CD4-positive, CD25-positive, alpha-beta regulatory T cell (primary cell): ENCODE measurements around the gene ZG16B. TPM values are rescaled to one million over a fixed set of nuclear protein-coding genes. Genes with fewer than 3 reads are reported as not detected.

ENCODE experiments used
- ATAC-seq, 2 donors: fragments of 150-1000 bp; cut with Tn5 transposase; one replicate each; pipeline ENCODE4 v1.10.0; 2021; ENCODE audit warnings: low read depth in 2 of 2, moderate number of reproducible peaks in 2 of 2, moderate library complexity in 1 of 2
- DNase-seq, 3 donors: peaks; one replicate each; pipeline versions ENCODE4 v3.0.0 to v3.0.0-alpha.2; 2012 to 2022; ENCODE audit warnings: mixed read lengths in 1 of 3
- H3K27ac ChIP-seq: one replicate; pipeline ENCODE4 v1.7.0; 2013; ENCODE audit warnings: mild to moderate bottlenecking, low read length; ENCODE audit not compliant: insufficient read depth, poor library complexity, severe bottlenecking
- H3K27me3 ChIP-seq: one replicate; pipeline ENCODE4 v1.7.0; 2013; ENCODE audit warnings: low read length; ENCODE audit not compliant: control insufficient read depth, insufficient read depth
- H3K36me3 ChIP-seq: one replicate; pipeline ENCODE4 v1.7.0; 2013; ENCODE audit warnings: mild to moderate bottlenecking, low read length, moderate library complexity; ENCODE audit not compliant: control insufficient read depth, insufficient read depth
- H3K4me1 ChIP-seq: 2 replicates; pipeline ENCODE4 v1.7.0; 2013; ENCODE audit warnings: mild to moderate bottlenecking, low read length; ENCODE audit not compliant: insufficient read depth, control insufficient read depth, poor library complexity, severe bottlenecking
- H3K4me3 ChIP-seq: one replicate; pipeline ENCODE4 v1.7.0; 2013; ENCODE audit warnings: low read depth, mild to moderate bottlenecking, low read length, moderate library complexity
- H3K9me3 ChIP-seq, 2 experiments: 1 replicate in 1 of 2; 2 replicates in 1 of 2; pipeline ENCODE4 v1.7.0; 2013; ENCODE audit warnings: low read length in 2 of 2, mild to moderate bottlenecking in 1 of 2, moderate library complexity in 1 of 2; ENCODE audit not compliant: control insufficient read depth in 2 of 2
- H3K27ac Mint-ChIP-seq, 3 donors: one replicate each; pipeline ENCODE4 v1.8.0; 2020 to 2022; ENCODE audit warnings: mild to moderate bottlenecking in 3 of 3, mixed read lengths in 3 of 3, moderate library complexity in 2 of 3
- H3K27me3 Mint-ChIP-seq: one replicate; pipeline ENCODE4 v1.8.0; 2022; ENCODE audit warnings: mild to moderate bottlenecking, mixed read lengths
- H3K36me3 Mint-ChIP-seq: one replicate; pipeline ENCODE4 v1.8.0; 2020; ENCODE audit warnings: mixed read lengths
- H3K4me1 Mint-ChIP-seq, 4 donors: one replicate each; pipeline ENCODE4 v1.8.0; 2020 to 2022; ENCODE audit warnings: mixed read lengths in 4 of 4, mild to moderate bottlenecking in 1 of 4
- H3K4me3 Mint-ChIP-seq, 4 donors: one replicate each; pipeline ENCODE4 v1.8.0; 2020 to 2022; ENCODE audit warnings: mild to moderate bottlenecking in 4 of 4, mixed read lengths in 4 of 4, moderate library complexity in 3 of 4
- H3K9me3 Mint-ChIP-seq, 7 donors: one replicate each; pipeline ENCODE4 v1.8.0; 2020 to 2022; ENCODE audit warnings: mixed read lengths in 7 of 7, mild to moderate bottlenecking in 3 of 7, moderate library complexity in 2 of 7
- polyA plus RNA-seq, 4 donors: library from polyadenylated mRNA; unstranded; fragments of 300-500 nt; fragmentation: Illumina TruSeq; gene quantifications; one replicate each; pipeline ENCODE4 v1.2.3, GENCODE V29; 2021
- total RNA-seq: library from RNA; stranded (reverse); gene quantifications from one replicate; pipeline ENCODE4 v1.2.3, GENCODE V29; 2022

Gene ZG16B
- total and polyA plus RNA-seq, 5 donors from 2014 or later, result 0.60 to 2.4 (median 1.4) TPM; not detected in 1

DNA sequence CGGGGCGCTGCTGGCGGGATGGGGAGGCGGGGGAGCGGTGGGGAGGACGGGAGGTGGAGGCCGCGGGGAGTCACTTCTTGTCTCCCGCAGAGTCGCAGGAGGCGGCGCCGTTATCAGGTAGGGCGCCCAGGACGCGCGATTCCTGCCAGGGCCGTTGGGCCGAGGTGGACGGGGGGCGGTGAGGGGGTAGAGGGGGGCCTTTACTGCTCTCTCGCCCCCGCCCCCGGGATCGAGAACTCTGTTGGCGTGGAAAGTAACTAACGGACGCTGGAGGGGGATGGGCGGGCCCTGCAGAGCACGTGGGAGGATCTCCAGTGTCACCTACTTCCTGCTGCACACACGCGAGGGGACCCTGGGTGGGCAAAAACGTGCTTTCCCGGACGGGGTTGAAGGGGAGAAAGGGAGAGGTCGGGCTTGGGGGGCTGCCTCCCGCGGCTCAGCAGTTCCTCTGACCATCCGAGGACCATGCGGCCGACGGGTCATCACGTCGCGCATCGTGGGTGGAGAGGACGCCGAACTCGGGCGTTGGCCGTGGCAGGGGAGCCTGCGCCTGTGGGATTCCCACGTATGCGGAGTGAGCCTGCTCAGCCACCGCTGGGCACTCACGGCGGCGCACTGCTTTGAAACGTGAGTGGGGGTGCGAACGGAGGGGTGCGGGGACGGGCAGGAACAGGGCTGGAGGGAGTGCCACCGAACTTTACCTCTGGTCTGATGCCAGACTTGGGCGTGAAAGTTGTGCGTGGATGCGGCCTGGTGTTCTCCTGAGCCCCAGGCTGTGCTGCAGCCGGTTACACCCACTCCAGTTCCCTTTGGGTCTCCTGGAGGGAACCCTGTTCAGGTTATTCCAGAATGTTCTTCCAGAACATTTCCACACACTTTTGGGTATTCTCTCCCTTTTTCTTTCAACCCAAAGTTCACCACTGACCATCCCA lies 12.5 kb upstream of the ZG16B start:
- Mint-ChIP-seq H3K9me3 (no peaks in the 10 kb centered on the region), H3K36me3 (no peaks in the 10 kb centered on the region), H3K4me1 (peaks cover 0 to 4% (median 0%) of the 10 kb centered on the region in 4 donors), H3K4me3 (peak overlapping the region in 2 of 4 donors; percentile 26 to 31), H3K27me3 (no peaks in the 10 kb centered on the region), H3K27ac (no peak overlapping the region)
- H3K4me1 ChIP-seq, result no peaks in the 10 kb centered on the region
- H3K27me3 ChIP-seq, result no peaks in the 10 kb centered on the region
- no peaks in the 10 kb centered on the region for H3K9me3 ChIP-seq
- H3K4me3 ChIP-seq, result no peak overlapping the region
- ATAC-seq, result no peak
- no peak overlapping the region for H3K27ac ChIP-seq
- H3K36me3 ChIP-seq, result no peaks in the 10 kb centered on the region
- peak in 1 of 3 donors; percentile 23 for DNase-seq

DNA sequence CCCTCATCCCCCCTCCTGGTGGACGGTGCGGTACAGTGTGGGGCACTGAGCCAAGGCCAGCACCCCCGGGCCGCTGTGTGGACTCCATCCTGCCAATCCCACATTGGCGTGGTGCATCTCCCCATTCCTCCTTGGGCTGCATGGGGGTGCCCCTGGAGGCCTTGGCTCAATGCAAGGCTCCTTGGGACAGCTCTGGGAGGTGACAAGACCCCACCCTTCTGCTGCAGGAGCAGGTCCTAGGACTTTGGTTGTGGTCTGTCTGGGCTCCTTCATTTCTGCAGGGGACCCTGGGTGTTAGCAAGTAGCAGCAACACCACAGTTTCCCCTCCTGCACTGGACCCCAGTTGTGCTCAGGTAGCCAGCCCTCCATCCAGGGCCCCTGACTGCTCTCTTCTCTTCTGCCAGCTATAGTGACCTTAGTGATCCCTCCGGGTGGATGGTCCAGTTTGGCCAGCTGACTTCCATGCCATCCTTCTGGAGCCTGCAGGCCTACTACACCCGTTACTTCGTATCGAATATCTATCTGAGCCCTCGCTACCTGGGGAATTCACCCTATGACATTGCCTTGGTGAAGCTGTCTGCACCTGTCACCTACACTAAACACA lies 11.7 kb upstream of the ZG16B start:
- H3K9me3 ChIP-seq, result no peaks in the 10 kb centered on the region
- DNase-seq (no peak), ATAC-seq (no peak)
- peak overlapping the region in 1 of 3 donors; percentile 43 for H3K27ac Mint-ChIP-seq
- H3K9me3 Mint-ChIP-seq, result no peaks in the 10 kb centered on the region
- no peak overlapping the region for H3K4me3 ChIP-seq
- H3K4me1 Mint-ChIP-seq, result peaks cover 0 to 4% (median 0%) of the 10 kb centered on the region in 4 donors
- H3K27me3 Mint-ChIP-seq, result no peaks in the 10 kb centered on the region
- H3K27me3 ChIP-seq, result no peaks in the 10 kb centered on the region
- no peaks in the 10 kb centered on the region for H3K4me1 ChIP-seq
- peak overlapping the region in 3 of 4 donors; percentile 32 to 57 (median 55) for H3K4me3 Mint-ChIP-seq
- no peak overlapping the region for H3K27ac ChIP-seq
- H3K36me3 ChIP-seq, result no peaks in the 10 kb centered on the region
- no peaks in the 10 kb centered on the region for H3K36me3 Mint-ChIP-seq

DNA sequence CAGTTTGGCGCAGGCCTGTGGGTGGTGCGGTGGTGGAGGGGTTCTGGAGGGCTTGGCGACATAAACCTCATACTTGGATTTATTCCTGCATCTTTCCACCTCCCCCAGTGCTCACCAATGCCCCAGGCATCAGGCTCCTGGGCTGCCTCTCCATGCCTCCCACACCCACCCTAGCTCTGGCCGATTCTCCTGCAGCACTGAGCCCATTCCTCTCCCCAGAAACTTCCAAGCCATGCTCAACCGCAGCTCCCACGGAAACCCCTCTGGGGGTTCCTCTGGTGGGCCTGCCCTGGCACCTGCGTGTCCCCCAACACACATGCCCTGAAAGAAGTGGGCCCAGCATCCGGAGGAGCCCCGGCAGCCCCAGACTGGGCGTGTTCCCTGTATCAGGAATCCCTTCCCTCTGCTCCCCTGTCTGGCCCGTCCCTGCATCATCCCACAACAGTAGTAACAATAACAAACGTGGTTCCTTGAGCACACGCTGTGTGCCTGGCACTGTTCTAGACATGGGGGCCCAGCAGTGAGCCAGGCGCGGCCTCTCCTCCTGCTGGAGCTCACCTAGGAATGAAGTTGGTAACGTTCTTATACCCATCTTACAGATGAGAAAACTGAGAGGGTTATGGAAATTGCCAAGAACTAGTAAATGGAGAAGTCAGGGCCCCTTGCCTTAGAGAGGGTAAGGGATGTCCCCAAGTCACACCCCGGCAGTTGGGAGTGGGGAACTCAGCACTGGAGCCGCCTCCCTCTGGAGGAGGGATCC lies 10.7 kb upstream of the ZG16B start:
- no peak for DNase-seq
- H3K27ac Mint-ChIP-seq, result no peak overlapping the region
- H3K4me1 ChIP-seq, result no peaks in the 10 kb centered on the region
- no peaks in the 10 kb centered on the region for H3K36me3 ChIP-seq
- peak overlapping the region in 1 of 4 donors; percentile 40 for H3K4me3 Mint-ChIP-seq
- H3K27ac ChIP-seq, result no peak overlapping the region
- H3K27me3 Mint-ChIP-seq, result no peaks in the 10 kb centered on the region
- no peak overlapping the region for H3K4me3 ChIP-seq
- H3K4me1 Mint-ChIP-seq, result peaks cover 0 to 4% (median 0%) of the 10 kb centered on the region in 4 donors
- ATAC-seq, result no peak
- H3K9me3 ChIP-seq, result no peaks in the 10 kb centered on the region
- H3K36me3 Mint-ChIP-seq, result no peaks in the 10 kb centered on the region
- H3K9me3 Mint-ChIP-seq, result no peaks in the 10 kb centered on the region
- no peaks in the 10 kb centered on the region for H3K27me3 ChIP-seq

DNA sequence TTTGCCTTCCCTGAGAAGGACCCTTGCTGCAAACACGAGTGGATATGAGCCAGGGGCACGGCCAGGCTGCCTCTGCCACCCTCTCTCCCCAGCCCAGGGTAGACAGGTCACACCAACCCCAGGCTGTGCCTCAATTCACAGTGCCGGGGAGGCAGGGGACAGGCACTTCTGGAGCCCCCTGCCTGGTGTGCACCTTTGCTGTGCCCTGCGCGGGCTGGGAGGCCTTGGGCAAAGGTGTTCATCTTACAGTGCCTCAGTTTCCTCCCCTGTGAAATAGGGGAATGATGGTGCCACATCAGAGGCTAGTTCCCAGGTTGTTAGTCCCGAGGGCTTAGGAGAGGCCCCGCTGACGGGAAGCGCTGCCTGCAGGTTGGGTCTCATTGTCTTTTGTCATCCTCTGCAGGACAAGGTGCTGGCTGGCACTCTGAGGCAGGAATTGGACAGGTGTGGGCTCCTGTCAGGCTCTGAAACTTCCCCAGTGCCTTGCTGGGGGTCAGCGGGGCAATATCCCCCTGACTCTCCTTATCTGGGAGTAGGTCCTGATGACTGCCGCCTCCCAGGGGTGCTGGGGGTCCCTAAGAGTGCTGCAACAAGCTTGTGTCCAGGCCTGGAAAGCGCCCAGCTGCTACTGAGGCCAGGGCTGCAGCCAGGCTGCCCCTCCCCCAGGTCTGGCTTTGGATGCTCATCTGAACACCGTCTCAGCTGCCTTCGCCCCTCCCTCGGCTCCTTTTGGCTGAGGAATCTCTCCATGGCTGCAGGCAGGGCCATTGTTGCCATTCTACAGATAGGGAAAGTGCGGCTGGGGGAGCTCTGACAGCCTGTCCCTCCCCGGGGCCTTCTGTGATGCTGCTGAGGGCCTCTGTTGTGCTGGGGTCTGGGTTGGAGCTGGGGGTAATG lies 9.9 kb upstream of the ZG16B start:
- no peak for DNase-seq
- Mint-ChIP-seq H3K4me3 (no peak overlapping the region), H3K27me3 (no peaks in the 10 kb centered on the region), H3K36me3 (no peaks in the 10 kb centered on the region), H3K4me1 (peaks cover 0 to 4% (median 0%) of the 10 kb centered on the region in 4 donors), H3K9me3 (no peaks in the 10 kb centered on the region), H3K27ac (no peak overlapping the region)
- ATAC-seq, result no peak
- Histone ChIP-seq H3K4me3 (no peak overlapping the region), H3K27ac (no peak overlapping the region), H3K4me1 (no peaks in the 10 kb centered on the region), H3K27me3 (no peaks in the 10 kb centered on the region), H3K9me3 (no peaks in the 10 kb centered on the region), H3K36me3 (no peaks in the 10 kb centered on the region)

DNA sequence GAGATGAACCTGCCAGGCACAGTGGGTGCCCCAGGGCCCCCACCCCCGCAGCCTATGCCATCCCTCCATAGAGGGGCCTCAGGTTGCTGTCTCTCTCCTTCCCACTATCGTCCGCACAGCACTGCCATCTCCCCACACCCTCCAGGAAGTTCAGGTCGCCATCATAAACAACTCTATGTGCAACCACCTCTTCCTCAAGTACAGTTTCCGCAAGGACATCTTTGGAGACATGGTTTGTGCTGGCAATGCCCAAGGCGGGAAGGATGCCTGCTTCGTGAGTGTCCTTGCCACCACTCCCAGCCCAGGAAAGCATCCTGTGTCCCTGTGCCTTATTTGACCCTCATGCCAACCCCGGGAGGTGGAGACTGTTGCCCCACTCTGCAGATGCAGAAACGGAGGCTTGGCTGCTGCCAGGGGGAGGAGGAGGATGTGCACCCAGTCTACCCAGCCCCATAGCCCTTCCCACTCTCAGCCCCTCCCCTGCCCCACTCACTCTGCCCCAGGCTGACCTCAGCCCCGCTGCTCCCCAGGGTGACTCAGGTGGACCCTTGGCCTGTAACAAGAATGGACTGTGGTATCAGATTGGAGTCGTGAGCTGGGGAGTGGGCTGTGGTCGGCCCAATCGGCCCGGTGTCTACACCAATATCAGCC lies 9.1 kb upstream of the ZG16B start:
- H3K27me3 Mint-ChIP-seq, result no peaks in the 10 kb centered on the region

DNA sequence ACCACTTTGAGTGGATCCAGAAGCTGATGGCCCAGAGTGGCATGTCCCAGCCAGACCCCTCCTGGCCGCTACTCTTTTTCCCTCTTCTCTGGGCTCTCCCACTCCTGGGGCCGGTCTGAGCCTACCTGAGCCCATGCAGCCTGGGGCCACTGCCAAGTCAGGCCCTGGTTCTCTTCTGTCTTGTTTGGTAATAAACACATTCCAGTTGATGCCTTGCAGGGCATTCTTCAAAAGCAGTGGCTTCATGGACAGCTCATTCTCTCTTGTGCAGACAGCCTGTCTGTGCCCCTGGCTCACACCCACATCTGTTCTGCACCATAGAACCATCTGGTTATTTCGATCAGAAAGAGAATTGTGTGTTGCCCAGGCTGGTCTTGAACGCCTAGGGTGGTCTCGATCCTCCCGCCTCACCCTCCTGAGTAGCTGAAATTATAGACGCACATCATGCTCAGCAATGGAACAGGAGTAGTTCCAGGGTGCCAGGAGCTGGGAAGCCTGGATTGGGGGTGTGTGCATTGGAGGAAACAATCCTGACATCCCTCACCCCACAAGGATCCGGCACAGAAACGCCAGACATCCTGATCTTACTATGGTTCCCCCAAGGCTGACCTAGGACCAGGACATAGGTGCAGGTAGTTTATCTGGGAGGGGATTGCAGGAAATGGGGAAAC lies 8.5 kb upstream of the ZG16B start:
- no peak for ATAC-seq
- Mint-ChIP-seq H3K9me3 (no peaks in the 10 kb centered on the region), H3K4me3 (no peak overlapping the region), H3K36me3 (no peaks in the 10 kb centered on the region), H3K27ac (no peak overlapping the region), H3K27me3 (no peaks in the 10 kb centered on the region), H3K4me1 (peaks cover 0 to 2% (median 0%) of the 10 kb centered on the region in 4 donors)
- Histone ChIP-seq H3K4me1 (no peaks in the 10 kb centered on the region), H3K27ac (no peak overlapping the region), H3K36me3 (no peaks in the 10 kb centered on the region), H3K9me3 (no peaks in the 10 kb centered on the region), H3K27me3 (no peaks in the 10 kb centered on the region), H3K4me3 (no peak overlapping the region)
- no peak for DNase-seq

More for the DNA sequence above, 9.1 kb upstream of the ZG16B start:
- H3K9me3 Mint-ChIP-seq, result no peaks in the 10 kb centered on the region
- H3K4me1 ChIP-seq, result no peaks in the 10 kb centered on the region
- H3K4me1 Mint-ChIP-seq, result peaks cover 0 to 4% (median 0%) of the 10 kb centered on the region in 4 donors
- H3K4me3 ChIP-seq, result no peak overlapping the region
- H3K36me3 ChIP-seq, result no peaks in the 10 kb centered on the region
- H3K27ac Mint-ChIP-seq, result no peak overlapping the region
- no peak overlapping the region for H3K4me3 Mint-ChIP-seq
- H3K27ac ChIP-seq, result no peak overlapping the region
- H3K27me3 ChIP-seq, result no peaks in the 10 kb centered on the region
- no peak for ATAC-seq
- H3K9me3 ChIP-seq, result no peaks in the 10 kb centered on the region
- H3K36me3 Mint-ChIP-seq, result no peaks in the 10 kb centered on the region
- DNase-seq, result no peak
